Thyroid gland (tissue), 4 donors: ENCODE results near the gene PAX8. TPM values are rescaled to one million over a fixed set of nuclear protein-coding genes. Genes with fewer than 3 reads are reported as not detected.

Source experiments
- DNase-seq, 2 donors: peaks; one replicate each; pipeline ENCODE4 v3.0.0-alpha.2; 2019
- H3K27ac ChIP-seq, 3 donors: fragments of 200-600 bp; sonication (generic); 1 replicate in 2 of 3; 2 replicates in 1 of 3; pipeline ENCODE4 v1.5.1; 2016 to 2019; ENCODE audit warnings: mild to moderate bottlenecking in 1 of 3, moderate library complexity in 1 of 3
- H3K27me3 ChIP-seq: fragments of 200-600 bp; sonication (generic); one replicate; pipeline ENCODE4 v1.5.1; 2019
- H3K36me3 ChIP-seq, 2 donors: fragments of 200-600 bp; sonication (generic); one replicate each; pipeline ENCODE4 v1.5.1; 2016 to 2019
- H3K4me1 ChIP-seq, 2 donors: fragments of 200-600 bp; sonication (generic); one replicate each; pipeline ENCODE4 v1.5.1; 2017 to 2019
- H3K4me3 ChIP-seq, 3 donors: fragments of 200-600 bp; sonication (generic); replicated peaks in 1 of 3; 1 replicate in 2 of 3; 2 replicates in 1 of 3; pipeline ENCODE4 v1.5.1; 2016; ENCODE audit warnings: mild to moderate bottlenecking in 1 of 3
- H3K9me3 ChIP-seq: fragments of 200-600 bp; sonication (generic); one replicate; pipeline ENCODE4 v1.5.1; 2017
- CTCF ChIP-seq, 6 experiments: fragments of 200-600 bp in 3 of 6; fragments of 450-650 bp in 3 of 6; sonication (generic) in 3 of 6; IDR thresholded peaks; one replicate each; pipeline ENCODE4 v1.5.1; 2016 to 2019; ENCODE audit warnings: antibody characterized with exemption in 6 of 6, mild to moderate bottlenecking in 2 of 6, inconsistent platforms in 1 of 6, moderate library complexity in 1 of 6
- POLR2A ChIP-seq, 2 donors: fragments of 450-650 bp; IDR thresholded peaks; one replicate each; pipeline ENCODE4 v1.6.1; 2017; ENCODE audit warnings: antibody characterized with exemption in 2 of 2, mild to moderate bottlenecking in 2 of 2, moderate library complexity in 1 of 2
- WGBS, 2 donors: methylation state at CpG; one replicate each; pipeline ENCODE4 v1.1.5; 2017; 5-methylcytosine and 5-hydroxymethylcytosine counted together
- intact Hi-C: fragments of 100-400 bp; cut with DNase I; formaldehyde crosslinking; loops from one replicate; pipeline ENCODE4 v1.15.1; 2023
- total RNA-seq, 4 donors: library from RNA; depleted of rRNA; stranded (reverse); fragments of >200 nt; gene quantifications; one replicate each; pipeline ENCODE4 v1.2.3, GENCODE V29; 2016

PAX8 gene
- total RNA-seq, 4 donors from 2014 or later, result 1,318 to 2,156 (median 1,767) TPM

GRCh38 chr2:113284476-113284875 lies 5.8 kb upstream of the PAX8 start:
- Histone ChIP-seq H3K36me3 (no peaks in the 10 kb centered on the region), H3K4me3 (no peak overlapping the region), H3K27ac (peak overlapping the region; percentile 93 to 99 (median 95)), H3K27me3 (no peaks in the 10 kb centered on the region), H3K4me1 (peaks cover 78 to 83% of the 10 kb centered on the region in 2 donors), H3K9me3 (no peaks in the 10 kb centered on the region)
- TF ChIP-seq CTCF (IDR thresholded peaks at IDR 0.05) (no peak), POLR2A (IDR thresholded peaks at IDR 0.05) (no peak)
- intact Hi-C loops, result no loop called here
- WGBS, 2 donors, result 43 to 50% methylated on average over 1 of the region's 1 CpG
- DNase-seq, result no peak

- H3K4me1 ChIP-seq, result peaks cover 76 to 79% of the 10 kb centered on the region in 2 donors
- TF ChIP-seq POLR2A (IDR thresholded peaks at IDR 0.05) (peak in 1 of 2 donors; percentile 61), CTCF (IDR thresholded peaks at IDR 0.05) (peak in 1 of 6 experiments; percentile 25)
- no peaks in the 10 kb centered on the region for H3K36me3 ChIP-seq
- 14 to 17% methylated on average over 2 to 3 of the region's 3 CpGs for WGBS, 2 donors
- intact Hi-C loops, result no loop called here
- no peaks in the 10 kb centered on the region for H3K27me3 ChIP-seq
- H3K4me3 ChIP-seq, result no peak overlapping the region
- no peaks in the 10 kb centered on the region for H3K9me3 ChIP-seq
- DNase-seq, result peak; percentile 94 to 95
- peak overlapping the region; percentile 93 to 99 (median 95) for H3K27ac ChIP-seq
Observed at GRCh38 chr2:113283704-113284284, 5.1 kb upstream of the PAX8 start.

GRCh38 chr2:113282747-113283533 lies 4.2 kb upstream of the PAX8 start:
- H3K9me3 ChIP-seq, result no peaks in the 10 kb centered on the region
- TF ChIP-seq POLR2A (IDR thresholded peaks at IDR 0.05) (peak in 1 of 2 donors; percentile 90), CTCF (IDR thresholded peaks at IDR 0.05) (peak in 4 of 6 experiments; percentile 49 to 79 (median 72))
- H3K36me3 ChIP-seq, result peaks cover 5 to 7% of the 10 kb centered on the region in 2 donors
- peaks cover 74 to 77% of the 10 kb centered on the region in 2 donors for H3K4me1 ChIP-seq
- intact Hi-C loops, result no loop called here
- H3K27me3 ChIP-seq, result no peaks in the 10 kb centered on the region
- peak; percentile 89 to 93 for DNase-seq
- WGBS, 2 donors, result 25 to 27% methylated on average over 12 of the region's 12 CpGs
- H3K27ac ChIP-seq, result peak overlapping the region; percentile 93 to 99 (median 95)
- no peak overlapping the region for H3K4me3 ChIP-seq

GRCh38 chr2:113281910-113282746 lies 3.4 kb upstream of the PAX8 start:
- Histone ChIP-seq H3K36me3 (peaks cover 13 to 15% of the 10 kb centered on the region in 2 donors), H3K9me3 (no peaks in the 10 kb centered on the region), H3K27ac (peak overlapping the region; percentile 93 to 99 (median 95)), H3K4me3 (no peak overlapping the region), H3K4me1 (peaks cover 68 to 72% of the 10 kb centered on the region in 2 donors), H3K27me3 (no peaks in the 10 kb centered on the region)
- DNase-seq, result no peak
- no peak for TF ChIP-seq CTCF (IDR thresholded peaks at IDR 0.05)
- peak in 1 of 2 donors; percentile 10 for TF ChIP-seq POLR2A (IDR thresholded peaks at IDR 0.05)
- intact Hi-C loops, result no loop called here
- 73 to 74% methylated on average over 12 of the region's 12 CpGs for WGBS, 2 donors
